HG03280 (cell line): ENCODE data around the gene ZDHHC16.
"Not testable (repeated sequence)": the region's sequence is repeated elsewhere in the genome, so short reads cannot be mapped to it uniquely, and the experiment has no call there.

Source experiments
- ATAC-seq: cut with Tn5 transposase; IDR thresholded peaks from one replicate; pipeline ENCODE4 v1.9.1; 2021; ENCODE audit warnings: mild to moderate bottlenecking, moderate library complexity; ENCODE audit not compliant: unreplicated experiment

Gene ZDHHC16

GRCh38 chr10:97475936-97476594 lies 30.1 kb downstream of the ZDHHC16 start:
- ATAC-seq = no peak

GRCh38 chr10:97479410-97479809 lies 33.4 kb downstream of the ZDHHC16 start:
- not testable (repeated sequence) for ATAC-seq

GRCh38 chr10:97479939-97480338 lies 34.0 kb downstream of the ZDHHC16 start:
- no peak for ATAC-seq

GRCh38 chr10:97481071-97481470 lies 35.1 kb downstream of the ZDHHC16 start:
- no peak for ATAC-seq

- no peak for ATAC-seq
These were observed 36.4 kb downstream of the ZDHHC16 start for GRCh38 chr10:97482381-97482780.

- no peak for ATAC-seq
These were observed 37.5 kb downstream of the ZDHHC16 start for GRCh38 chr10:97483506-97483905.

GRCh38 chr10:97483921-97484320 lies 37.9 kb downstream of the ZDHHC16 start:
- ATAC-seq = no peak

- ATAC-seq = no peak
These were observed 39.8 kb downstream of the ZDHHC16 start for GRCh38 chr10:97485647-97486281.

- ATAC-seq = no peak
These were observed 44.6 kb downstream of the ZDHHC16 start for GRCh38 chr10:97490592-97490991.

GRCh38 chr10:97494151-97494550 lies 48.2 kb downstream of the ZDHHC16 start:
- ATAC-seq = no peak

- ATAC-seq = no peak
These were observed 49.0 kb downstream of the ZDHHC16 start for GRCh38 chr10:97494863-97495506.

- no peak for ATAC-seq
These were observed 51.6 kb downstream of the ZDHHC16 start for GRCh38 chr10:97497572-97498075.

GRCh38 chr10:97498076-97498840 lies 52.3 kb downstream of the ZDHHC16 start, which contains the start of gene MMS19:
Gene MMS19, minus strand, starts transcription at chr10:97498422. Its CDS starts 38 bp downstream, at chr10:97498384.
- peak; percentile 93 for ATAC-seq

GRCh38 chr10:97498841-97499560 lies 53.0 kb downstream of the ZDHHC16 start, which contains the start of gene UBTD1:
Gene UBTD1, plus strand, starts transcription at chr10:97498924. Its CDS starts 280 bp downstream, at chr10:97499204.
- peak; percentile 0 for ATAC-seq

- no peak for ATAC-seq
These were observed 53.8 kb downstream of the ZDHHC16 start for GRCh38 chr10:97499561-97500296.

- ATAC-seq = no peak
These were observed 54.3 kb downstream of the ZDHHC16 start for GRCh38 chr10:97500297-97500575.

- ATAC-seq = no peak
These were observed 56.9 kb downstream of the ZDHHC16 start for GRCh38 chr10:97502916-97503315.

- ATAC-seq = no peak
These were observed 57.4 kb downstream of the ZDHHC16 start for GRCh38 chr10:97503406-97503805.

- no peak for ATAC-seq
These were observed 59.2 kb downstream of the ZDHHC16 start for GRCh38 chr10:97505152-97505551.
